ENCODE results near the gene C2orf68.
"Not testable (repeated sequence)": the region's sequence is repeated elsewhere in the genome, so short reads cannot be mapped to it uniquely, and the experiment has no call there.

Gene C2orf68

GRCh38 chr2:85598594-85599340, 13.1 kb downstream of the C2orf68 start:
- no peak for DNase-seq

- DNase-seq, result no peak
Measured at GRCh38 chr2:85597241-85597640, 14.6 kb downstream of the C2orf68 start.

DNA sequence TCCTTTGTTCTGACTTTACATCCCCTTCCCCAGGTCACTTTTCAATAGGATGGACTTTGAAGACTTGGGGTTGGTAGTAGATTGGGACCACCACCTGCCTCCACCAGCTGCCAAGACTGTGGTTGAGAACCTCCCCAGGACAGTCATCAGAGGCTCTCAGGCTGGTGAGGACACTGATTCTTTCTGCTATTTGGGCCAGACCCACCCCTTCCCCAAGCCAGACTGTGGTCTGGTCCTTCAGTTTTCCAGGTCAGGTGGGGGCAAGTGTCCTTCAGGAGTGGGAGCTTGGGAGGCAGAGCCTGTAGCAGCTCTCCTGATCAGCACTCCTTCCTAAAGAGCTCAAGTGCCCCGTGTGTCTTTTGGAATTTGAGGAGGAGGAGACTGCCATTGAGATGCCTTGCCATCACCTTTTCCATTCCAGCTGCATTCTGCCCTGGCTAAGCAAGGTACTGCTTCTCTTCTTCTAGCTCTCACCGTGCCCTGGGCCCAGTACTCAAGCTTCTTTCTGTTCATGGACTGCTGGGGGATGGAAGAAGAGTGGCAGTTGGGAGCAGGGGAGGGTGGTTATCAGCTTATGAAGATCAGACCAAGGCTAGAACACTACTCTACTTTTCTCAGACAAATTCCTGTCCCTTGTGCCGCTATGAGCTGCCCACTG, 15.3 kb downstream of the C2orf68 start:
- no peak for DNase-seq

DNA sequence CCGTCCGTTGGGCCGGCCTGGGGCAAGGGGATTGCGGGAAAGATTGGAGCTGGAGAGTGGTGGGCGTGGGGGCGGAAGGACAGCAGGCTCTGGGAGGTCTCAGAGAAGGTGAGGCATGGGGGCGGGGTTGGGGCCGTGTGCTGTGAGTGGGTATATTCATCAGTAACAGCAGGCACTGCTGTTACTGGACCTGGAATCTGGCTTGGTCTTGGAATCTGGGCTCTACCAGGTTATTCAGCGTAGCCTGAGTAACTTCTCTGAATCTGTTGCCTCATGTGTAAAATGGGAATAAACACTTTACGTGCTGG, 15.9 kb downstream of the C2orf68 start:
- no peak for DNase-seq

GRCh38 chr2:85595301-85596025, 16.4 kb downstream of the C2orf68 start, which contains the start of gene RNF181:
TSS of gene RNF181 (plus strand) at chr2:85595745. CDS start at chr2:85595764, 19 bp downstream.
- DNase-seq, result peak; percentile 99

GRCh38 chr2:85594715-85595300, 17.1 kb downstream of the C2orf68 start:
- no peak for DNase-seq

GRCh38 chr2:85593023-85593422, 18.8 kb downstream of the C2orf68 start:
- DNase-seq, result no peak

DNA sequence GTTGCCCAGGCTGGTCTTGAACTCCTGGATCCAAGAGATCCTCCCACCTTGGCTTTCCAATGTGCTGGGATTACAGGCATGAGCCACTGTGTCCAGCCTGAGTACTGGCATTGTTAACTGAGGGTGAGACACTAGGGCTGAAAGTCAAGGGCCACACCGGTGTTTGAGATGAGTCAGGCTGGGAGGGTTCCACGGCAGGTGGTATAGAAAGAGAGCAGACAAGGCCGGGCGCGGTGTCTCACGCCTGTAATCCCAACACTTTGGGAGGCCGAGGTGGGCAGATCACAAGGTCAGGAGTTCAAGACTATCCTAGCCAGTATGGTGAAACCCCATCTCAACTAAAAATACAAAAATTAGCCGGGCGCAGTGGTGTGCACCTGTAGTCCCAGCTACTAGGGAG, 19.6 kb downstream of the C2orf68 start:
- DNase-seq, result not testable (repeated sequence)

- DNase-seq, result no peak
Measured at GRCh38 chr2:85591563-85591962, 20.3 kb downstream of the C2orf68 start.

DNA sequence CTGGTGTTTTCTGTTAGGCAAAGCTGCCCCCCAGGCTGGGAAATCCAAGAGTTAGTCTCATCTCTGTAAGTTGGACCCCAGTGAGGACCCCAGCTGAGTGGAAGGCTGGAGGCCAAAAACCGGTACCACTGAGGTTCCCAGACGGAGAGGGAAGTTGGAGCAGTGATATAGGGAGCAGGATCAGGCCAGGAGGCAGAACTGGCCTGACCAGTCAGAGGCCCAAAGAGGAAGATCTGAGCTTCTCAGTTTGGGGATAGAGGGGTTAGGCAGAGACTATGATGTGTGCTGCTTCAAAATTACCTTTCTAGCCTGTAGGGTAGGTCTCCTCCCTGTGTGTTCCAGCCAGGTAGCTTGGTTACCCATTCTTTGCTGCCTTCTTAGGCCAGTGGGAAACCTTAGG, 20.9 kb downstream of the C2orf68 start:
- DNase-seq, result no peak

DNA sequence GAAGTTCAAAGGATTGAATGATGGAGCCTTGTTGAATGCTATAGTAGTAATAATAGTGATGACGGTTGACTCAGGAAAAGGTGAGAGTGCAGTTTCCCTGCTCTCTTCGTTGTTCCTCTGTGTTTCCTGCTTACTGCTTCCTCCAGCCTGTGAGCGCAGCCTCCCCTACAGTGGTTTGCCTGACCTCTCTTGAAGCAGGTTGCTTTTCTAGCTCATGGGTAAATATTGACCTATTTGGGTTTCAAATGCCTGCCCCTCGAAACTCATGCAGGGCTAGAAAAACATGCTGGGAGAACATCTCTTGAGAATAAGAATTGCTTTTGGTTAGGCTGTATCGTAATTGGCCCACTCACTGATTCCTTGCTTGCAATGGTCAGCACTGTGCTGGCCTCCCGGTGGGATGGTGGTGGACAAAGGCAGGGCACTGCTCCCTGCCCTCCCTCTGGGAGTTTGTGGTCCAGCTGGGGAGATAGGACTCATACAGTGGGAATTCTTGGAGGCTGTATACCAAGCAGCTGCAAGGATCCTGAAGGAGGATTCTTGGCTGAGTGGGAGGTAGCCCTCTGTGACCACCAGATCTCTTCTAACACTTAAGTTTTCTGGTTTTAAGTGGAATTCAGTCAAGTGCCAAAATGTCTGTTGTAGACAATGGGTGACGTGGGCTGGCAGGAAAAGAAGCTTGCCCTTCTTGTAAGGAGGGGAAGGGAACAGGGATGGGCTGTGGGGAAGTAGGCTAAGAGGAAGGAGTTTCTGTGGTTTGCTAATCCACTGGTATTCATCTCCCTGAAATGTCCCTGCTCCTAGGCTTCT, 21.7 kb downstream of the C2orf68 start:
- no peak for DNase-seq

DNA sequence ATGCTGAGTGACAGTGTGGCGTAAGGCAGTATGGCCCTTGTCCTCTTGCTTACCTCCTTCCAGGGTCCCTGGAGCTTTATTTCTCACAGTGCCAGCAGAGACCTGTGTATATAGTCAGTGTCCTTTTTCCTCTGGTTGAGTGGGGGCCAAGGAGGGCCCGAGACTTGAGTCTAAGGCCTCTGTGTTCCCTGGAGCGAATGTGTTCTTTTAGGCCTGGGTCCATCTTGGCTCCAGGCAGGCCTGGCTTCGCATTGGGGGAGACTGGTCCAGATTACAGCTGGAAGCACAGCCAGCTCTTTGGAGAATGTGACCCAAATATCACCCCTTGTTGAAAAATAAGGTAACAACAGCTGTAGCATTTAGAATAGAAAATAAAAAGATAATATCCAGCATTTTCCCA, 22.7 kb downstream of the C2orf68 start:
- no peak for DNase-seq

GRCh38 chr2:85588645-85589044, 23.2 kb downstream of the C2orf68 start:
- no peak for DNase-seq

- peak; percentile 62 for DNase-seq
Measured at GRCh38 chr2:85588236-85588635, 23.6 kb downstream of the C2orf68 start.

GRCh38 chr2:85585781-85586105, 26.1 kb downstream of the C2orf68 start:
- DNase-seq, result no peak

DNA sequence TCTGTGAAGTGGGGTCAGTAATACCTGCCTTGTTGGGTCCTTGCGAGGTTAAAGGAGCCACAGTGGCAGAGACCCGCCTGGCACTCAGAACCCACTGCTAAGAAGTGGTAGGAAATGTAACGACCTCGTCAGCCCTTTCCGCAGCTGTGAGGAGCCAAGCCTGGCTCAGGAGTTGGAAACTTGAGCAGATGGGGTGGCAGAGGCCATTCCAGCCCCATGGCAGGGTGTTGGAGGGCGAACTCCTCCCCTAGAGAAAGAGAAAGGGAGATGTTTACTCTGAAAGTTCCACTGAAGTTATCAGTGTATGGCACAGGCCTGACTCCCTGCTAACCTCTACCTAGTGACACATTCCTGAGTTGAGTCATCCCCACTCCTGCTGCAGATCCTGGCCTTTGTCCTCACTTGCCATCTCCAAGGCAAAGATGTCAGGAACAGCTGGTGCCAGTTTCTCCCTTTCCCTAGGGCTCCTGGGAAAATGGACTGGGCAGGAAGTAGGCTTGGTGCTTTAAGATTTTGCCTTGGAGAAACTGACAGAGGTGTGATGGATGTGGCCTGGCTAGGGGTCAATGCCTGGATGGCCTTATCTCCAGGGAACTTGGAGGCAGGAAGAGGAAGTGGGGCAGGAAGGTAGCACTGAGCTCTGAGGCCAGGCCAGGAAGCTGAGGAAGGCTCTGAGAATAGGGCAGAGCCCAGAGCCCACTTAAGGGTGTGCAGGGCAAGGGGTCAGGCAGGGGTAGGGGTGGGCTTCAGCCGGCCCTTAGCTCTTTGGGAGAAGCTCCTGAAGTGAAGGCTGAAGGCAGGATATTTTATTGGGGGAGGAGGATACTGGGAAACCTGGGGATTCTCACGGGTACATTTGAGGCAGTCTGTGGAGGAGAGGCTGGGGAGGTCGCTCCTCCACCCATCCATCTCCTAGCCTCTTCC, 26.7 kb downstream of the C2orf68 start:
- no peak for DNase-seq

DNA sequence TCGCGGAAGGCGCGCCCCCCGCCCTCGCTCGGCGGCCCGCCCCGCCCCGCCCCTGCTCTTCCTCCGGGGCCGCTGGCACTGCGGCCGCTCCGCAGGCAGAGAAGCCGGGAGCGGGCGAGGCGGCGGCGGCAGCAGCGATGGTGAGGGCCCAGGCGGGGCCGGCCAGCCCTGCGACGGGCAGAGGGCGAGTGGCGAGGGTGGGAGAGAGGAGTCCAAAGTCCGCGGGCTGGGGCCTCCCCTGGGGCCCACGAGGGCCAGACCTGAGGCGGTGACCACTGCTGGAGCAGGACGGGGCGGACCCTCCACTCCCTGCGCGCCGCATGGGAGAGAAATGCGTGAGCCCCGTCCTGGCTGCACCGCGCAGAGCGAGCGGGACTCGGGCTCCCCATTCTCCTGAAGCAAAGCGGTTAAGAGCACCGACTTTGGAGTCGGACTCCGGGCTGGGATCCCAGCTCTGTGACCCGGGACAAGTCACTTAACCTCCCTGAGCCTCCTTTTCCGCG, 27.5 kb downstream of the C2orf68 start, which contains the start of gene VAMP5:
Gene VAMP5 (plus strand): TSS at position 78 of the 503 bp plus-strand sequence. CDS start 60 bp downstream, at position 138.
- peak; percentile 53 for DNase-seq

- no peak for DNase-seq
Measured at GRCh38 chr2:85583667-85584353, 28.1 kb downstream of the C2orf68 start.

- no peak for DNase-seq
Measured at GRCh38 chr2:85582492-85582891, 29.4 kb downstream of the C2orf68 start.

GRCh38 chr2:85580206-85580605, 31.7 kb downstream of the C2orf68 start:
- DNase-seq, result no peak

Data from hematopoietic multipotent progenitor cell treated with erythropoietin and hydrocortisone succinate and interleukin-3 and kit ligand, for 4 days (in vitro differentiated cells).